Measurements from ENCODE around the gene SLC36A1. TPM values are rescaled to one million over a fixed set of nuclear protein-coding genes. Genes with fewer than 3 reads are reported as not detected.

Gene SLC36A1
- total RNA-seq, 1 experiment from 2014 or later = 13.6 TPM

DNA sequence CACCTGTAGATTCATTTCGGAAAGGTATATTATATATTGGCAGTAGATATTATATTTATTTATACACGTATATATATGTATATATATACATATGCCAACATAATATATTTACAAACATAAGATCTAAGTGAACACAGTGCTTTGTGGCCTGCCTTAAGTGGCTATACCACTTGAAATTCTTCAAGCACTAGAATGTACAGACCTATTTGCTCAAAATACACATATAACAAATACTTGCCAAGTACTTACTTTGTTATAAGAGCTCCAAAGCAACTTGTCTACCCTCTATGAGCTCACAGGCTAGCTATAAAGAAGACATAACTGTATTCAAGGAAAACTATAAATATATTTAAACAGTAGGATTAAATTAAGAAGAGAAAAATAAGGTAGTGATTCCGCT is 33.6 kb upstream of the SLC36A1 start:
- TF ChIP-seq CTCF (IDR thresholded peaks at IDR 0.05) (no peak), SIN3A (IDR thresholded peaks at IDR 0.05; ENCODE audit: borderline replicate concordance, insufficient read depth, low read depth, low read length) (no peak)
- TF ChIP-seq, protein P1, sequence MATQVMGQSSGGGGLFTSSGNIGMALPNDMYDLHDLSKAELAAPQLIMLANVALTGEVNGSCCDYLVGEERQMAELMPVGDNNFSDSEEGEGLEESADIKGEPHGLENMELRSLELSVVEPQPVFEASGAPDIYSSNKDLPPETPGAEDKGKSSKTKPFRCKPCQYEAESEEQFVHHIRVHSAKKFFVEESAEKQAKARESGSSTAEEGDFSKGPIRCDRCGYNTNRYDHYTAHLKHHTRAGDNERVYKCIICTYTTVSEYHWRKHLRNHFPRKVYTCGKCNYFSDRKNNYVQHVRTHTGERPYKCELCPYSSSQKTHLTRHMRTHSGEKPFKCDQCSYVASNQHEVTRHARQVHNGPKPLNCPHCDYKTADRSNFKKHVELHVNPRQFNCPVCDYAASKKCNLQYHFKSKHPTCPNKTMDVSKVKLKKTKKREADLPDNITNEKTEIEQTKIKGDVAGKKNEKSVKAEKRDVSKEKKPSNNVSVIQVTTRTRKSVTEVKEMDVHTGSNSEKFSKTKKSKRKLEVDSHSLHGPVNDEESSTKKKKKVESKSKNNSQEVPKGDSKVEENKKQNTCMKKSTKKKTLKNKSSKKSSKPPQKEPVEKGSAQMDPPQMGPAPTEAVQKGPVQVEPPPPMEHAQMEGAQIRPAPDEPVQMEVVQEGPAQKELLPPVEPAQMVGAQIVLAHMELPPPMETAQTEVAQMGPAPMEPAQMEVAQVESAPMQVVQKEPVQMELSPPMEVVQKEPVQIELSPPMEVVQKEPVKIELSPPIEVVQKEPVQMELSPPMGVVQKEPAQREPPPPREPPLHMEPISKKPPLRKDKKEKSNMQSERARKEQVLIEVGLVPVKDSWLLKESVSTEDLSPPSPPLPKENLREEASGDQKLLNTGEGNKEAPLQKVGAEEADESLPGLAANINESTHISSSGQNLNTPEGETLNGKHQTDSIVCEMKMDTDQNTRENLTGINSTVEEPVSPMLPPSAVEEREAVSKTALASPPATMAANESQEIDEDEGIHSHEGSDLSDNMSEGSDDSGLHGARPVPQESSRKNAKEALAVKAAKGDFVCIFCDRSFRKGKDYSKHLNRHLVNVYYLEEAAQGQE (IDR thresholded peaks at IDR 0.05; ENCODE audit: insufficient read depth in 1 of 2, low read depth in 2 of 2, low read length in 1 of 2) = no peak
- POLR2A ChIA-PET = no interaction called here
- no peak for ATAC-seq
- Histone ChIP-seq H3K9me3 (ENCODE audit: control insufficient read depth, insufficient read depth, low read depth, low read length) (no peaks in the 10 kb centered on the region), H3K4me3 (ENCODE audit: low read depth in 2 of 2, low read length in 2 of 2) (no peak overlapping the region), H3K27ac (ENCODE audit: low read length) (no peak overlapping the region), H3K4me1 (ENCODE audit: control insufficient read depth, insufficient read depth, low read length) (no peaks in the 10 kb centered on the region), H3K36me3 (ENCODE audit: control insufficient read depth, insufficient read depth, low read length) (no peaks in the 10 kb centered on the region), H3K27me3 (ENCODE audit: control insufficient read depth, insufficient read depth, low read length) (peaks cover 11% of the 10 kb centered on the region)
- CTCF ChIA-PET = no interaction called here
- no peak for DNase-seq (ENCODE audit: low read depth, low spot score)
- BruUV-seq (replicated peaks) = no TSS peak
- in situ Hi-C loops (cut with HindIII; ENCODE audit: low pct_unique_long_range_greater_than_20kb, low sequenced_read_pairs) (no loop called here), intact Hi-C loops (cut with micrococcal nuclease; ENCODE audit: unreplicated experiment) (no loop called here)

DNA sequence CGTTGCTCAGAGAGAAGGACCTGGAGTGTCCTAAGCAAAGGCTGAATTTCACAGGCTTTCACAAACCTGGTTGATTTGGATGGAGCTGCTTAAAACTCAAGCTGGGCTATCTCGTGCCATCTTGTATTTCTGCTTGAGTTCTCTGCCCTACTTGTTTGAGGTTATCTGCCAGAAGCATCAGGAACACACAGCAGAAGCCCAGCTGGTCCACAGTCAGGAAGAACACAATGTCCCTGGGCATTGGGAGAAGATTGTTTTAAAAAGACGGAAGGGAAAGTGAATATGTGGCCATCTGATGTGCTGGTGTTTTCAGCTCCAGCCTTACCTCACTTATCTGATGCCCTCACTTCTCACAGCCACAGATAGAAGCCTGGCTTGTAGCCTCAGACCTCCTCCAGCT is 32.9 kb upstream of the SLC36A1 start:
- in situ Hi-C loops (cut with HindIII; ENCODE audit: low pct_unique_long_range_greater_than_20kb, low sequenced_read_pairs) = no loop called here
- POLR2A ChIA-PET = no interaction called here
- intact Hi-C loops (cut with micrococcal nuclease; ENCODE audit: unreplicated experiment) = no loop called here

More for the DNA sequence above, 32.9 kb upstream of the SLC36A1 start:
- H3K9me3 ChIP-seq (ENCODE audit: control insufficient read depth, insufficient read depth, low read depth, low read length) = no peaks in the 10 kb centered on the region
- H3K36me3 ChIP-seq (ENCODE audit: control insufficient read depth, insufficient read depth, low read length) = no peaks in the 10 kb centered on the region
- no peak overlapping the region for H3K4me3 ChIP-seq (ENCODE audit: low read depth in 2 of 2, low read length in 2 of 2)
- no peak for DNase-seq (ENCODE audit: low read depth, low spot score)
- H3K4me1 ChIP-seq (ENCODE audit: control insufficient read depth, insufficient read depth, low read length) = no peaks in the 10 kb centered on the region
- CTCF ChIA-PET = no interaction called here
- no peak overlapping the region for H3K27ac ChIP-seq (ENCODE audit: low read length)
- TF ChIP-seq, protein P1 (IDR thresholded peaks at IDR 0.05; ENCODE audit: insufficient read depth in 1 of 2, low read depth in 2 of 2, low read length in 1 of 2) = no peak
- TF ChIP-seq SIN3A (IDR thresholded peaks at IDR 0.05; ENCODE audit: borderline replicate concordance, insufficient read depth, low read depth, low read length) (no peak), TCF7L2 (IDR thresholded peaks at IDR 0.05; ENCODE audit: low read depth, low read length) (no peak), CTCF (IDR thresholded peaks at IDR 0.05) (no peak), POLR2AphosphoS5 (IDR thresholded peaks at IDR 0.05; ENCODE audit: low read depth, low read length) (no peak)
- no TSS peak for BruUV-seq (replicated peaks)
- H3K27me3 ChIP-seq (ENCODE audit: control insufficient read depth, insufficient read depth, low read length) = peaks cover 11% of the 10 kb centered on the region
- no peak for ATAC-seq
